HG03025 (cell line): ENCODE data around the gene COPA.

Experiments used
- ATAC-seq: cut with Tn5 transposase; IDR thresholded peaks from one replicate; pipeline ENCODE4 v1.9.1; 2021; ENCODE audit warnings: mild to moderate bottlenecking, moderate library complexity; ENCODE audit not compliant: unreplicated experiment, low FRiP score

COPA gene

DNA sequence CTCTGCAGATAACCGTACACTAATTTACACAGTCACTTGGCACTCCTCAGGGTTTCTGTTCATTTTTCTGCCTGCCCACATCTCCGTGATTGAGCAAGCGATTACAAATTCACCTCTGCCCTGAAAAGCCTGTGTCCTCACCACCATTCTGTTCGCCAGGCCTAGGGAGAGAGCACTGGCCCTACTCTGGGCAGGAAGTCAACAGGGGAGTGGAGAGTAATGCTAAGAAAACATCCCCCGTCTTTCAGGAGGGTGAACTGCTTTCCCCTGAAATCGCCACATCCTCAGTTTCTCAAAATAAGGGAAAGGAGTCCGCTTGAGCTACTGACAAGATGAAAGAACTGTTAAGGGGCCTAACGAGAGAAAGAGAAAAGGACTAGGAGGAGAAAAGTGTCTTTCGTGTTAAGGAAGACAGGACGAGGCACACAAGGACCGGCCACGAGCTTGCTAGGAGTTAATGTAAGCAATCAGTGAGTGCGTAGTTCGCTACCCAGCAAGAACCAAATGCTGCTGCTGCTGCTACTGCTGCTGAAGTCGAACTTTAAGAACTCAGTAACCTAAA lies 58.7 kb downstream of the COPA start:
- ATAC-seq = no peak

DNA sequence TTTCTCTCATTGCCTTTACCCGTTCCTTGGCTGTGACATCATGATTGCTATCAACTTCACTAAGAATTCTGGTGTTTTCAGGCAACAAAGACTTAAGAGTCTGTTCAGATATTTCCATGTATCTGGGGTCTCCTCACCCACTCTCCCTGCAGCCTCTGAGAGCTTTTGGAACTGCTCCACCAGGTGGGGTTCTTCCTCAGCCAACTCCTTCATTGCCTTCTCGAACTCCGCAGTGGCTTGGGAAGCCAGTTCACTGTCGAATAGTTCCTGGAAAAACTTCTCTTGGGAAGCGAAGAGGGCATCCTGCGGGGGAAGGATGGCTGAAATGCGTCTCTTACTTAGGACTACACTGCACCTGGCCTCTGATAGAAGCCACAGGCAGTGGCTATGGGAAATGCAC lies 60.2 kb downstream of the COPA start:
- ATAC-seq = no peak

GRCh38 chr1:160277987-160278386 lies 65.1 kb downstream of the COPA start:
- no peak for ATAC-seq

DNA sequence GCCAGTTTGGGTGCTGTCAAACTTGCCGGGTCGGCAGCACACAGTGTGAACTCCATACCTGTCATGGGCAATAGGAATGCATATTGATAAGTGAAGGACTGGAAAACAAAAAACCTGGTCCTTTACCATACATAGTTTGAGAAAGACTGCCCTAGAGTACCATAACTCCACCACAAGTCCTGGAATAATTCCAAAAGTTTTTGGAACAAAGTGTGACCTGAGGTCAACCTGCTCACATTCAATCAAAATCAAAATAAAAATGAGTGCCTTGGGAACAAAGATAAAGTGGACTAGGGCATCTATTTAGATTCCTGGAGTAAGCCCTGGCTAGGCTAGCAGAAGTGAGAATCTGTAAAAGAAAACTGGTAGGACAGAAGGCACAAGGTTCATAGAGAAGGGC lies 65.7 kb downstream of the COPA start:
- ATAC-seq = no peak

DNA sequence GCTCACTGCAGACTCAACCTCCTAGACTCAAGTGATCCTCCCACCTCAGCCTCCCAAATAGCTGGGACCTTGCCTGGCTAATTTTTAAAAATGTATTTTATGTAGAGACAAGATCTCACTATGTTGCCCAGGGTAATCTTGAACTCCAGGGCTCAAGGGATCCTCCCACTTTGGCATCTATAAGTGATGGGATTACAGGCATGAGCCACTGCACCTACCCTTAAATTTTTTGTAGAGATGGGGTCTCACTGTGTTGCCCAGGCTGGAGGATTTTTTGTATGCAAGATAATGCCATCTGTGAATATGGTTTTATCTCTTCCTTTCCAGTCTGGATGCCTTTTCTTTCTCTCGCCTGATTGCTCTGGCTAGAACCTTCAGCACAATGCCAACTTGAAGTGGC lies 72.0 kb downstream of the COPA start:
- ATAC-seq = no peak

- ATAC-seq = no peak
These were observed 75.6 kb downstream of the COPA start for GRCh38 chr1:160267284-160267991.

GRCh38 chr1:160264795-160265307 lies 78.2 kb downstream of the COPA start:
- ATAC-seq = no peak

DNA sequence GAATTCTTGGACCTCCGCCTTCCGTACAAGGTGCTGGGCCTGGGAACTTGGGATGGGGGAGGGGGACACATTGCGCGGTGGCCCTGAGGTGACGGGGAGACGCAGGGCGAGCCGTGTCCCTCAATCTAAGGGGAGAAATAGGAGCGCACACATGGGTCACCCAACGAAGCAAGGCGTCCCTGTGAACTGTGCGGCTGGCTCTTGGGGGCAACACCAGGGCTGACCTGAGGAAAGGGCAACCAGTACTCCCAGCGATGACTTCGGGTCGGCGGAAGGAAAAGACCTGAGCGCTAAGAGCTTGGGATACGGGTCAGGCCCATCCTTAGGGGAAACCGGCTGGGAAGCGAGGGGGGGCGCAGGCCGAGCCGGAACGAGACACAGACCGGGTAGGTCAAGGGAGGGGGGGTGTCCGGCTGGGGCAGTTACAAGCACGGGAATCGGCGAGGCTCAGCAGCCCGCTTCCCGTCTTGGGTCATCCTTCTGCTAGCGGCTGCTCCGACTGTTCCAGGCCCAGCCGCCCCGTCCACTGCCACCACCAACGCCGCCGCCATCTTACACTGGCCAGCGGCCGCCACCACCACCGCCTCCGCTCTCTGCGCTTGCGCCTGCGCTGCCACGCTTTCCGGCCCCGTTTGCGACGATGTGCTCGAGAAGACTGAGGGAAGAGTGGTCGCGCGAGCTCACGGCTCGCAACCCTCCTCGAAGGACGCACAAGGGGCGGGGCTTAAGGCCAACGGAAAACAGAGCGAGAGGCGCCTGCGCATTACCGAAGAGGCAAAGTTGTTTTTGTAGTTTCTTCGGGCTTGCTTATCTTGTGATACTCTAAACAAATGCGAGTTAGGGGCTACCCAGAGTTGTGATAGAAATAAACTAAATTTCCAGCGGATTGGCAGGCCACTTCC lies 80.9 kb downstream of the COPA start, which contains the start of gene DCAF8:
Gene DCAF8, minus strand, starts transcription at position 657 of the 902 bp plus-strand sequence. CDS start 18,541 bp downstream, outside the sequence.
- peak; percentile 88 for ATAC-seq

GRCh38 chr1:160261556-160261892 lies 81.5 kb downstream of the COPA start:
- peak; percentile 12 for ATAC-seq

- no peak for ATAC-seq
These were observed 82.4 kb downstream of the COPA start for GRCh38 chr1:160260406-160261382.

DNA sequence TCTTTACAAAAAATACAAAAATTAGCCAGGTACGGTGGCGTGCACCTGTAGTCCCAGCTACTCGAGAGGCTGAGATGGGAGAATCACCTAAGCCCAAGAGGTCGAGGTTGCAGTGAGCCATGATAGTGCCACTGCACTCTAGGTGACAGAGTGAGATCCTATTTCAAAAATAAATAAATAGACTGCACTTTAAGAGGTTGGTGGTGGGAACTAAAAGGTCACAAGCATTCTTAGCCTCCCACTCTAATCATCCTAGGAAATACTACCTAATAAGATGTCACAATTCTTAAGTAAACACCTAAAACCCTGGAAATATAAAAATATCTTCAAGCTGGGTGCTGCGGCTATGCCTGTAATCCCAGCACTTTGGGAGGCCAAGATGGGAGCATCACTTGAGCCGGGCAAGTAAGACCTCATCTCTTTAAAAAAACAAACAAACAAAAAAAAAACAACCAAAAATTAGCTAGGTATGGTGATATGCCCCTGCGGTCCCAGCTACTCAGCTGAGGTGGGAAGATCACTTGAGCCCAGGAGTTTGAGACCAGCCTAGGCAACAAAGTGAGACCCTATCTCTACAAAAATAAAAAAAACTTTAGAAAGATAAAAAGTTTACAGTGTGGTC lies 84.8 kb downstream of the COPA start:
- no peak for ATAC-seq

GRCh38 chr1:160257411-160258015 lies 85.5 kb downstream of the COPA start:
- ATAC-seq = no peak

- ATAC-seq = no peak
These were observed 86.5 kb downstream of the COPA start for GRCh38 chr1:160256396-160257046.

- ATAC-seq = no peak
These were observed 87.2 kb downstream of the COPA start for GRCh38 chr1:160255781-160256300.

- no peak for ATAC-seq
These were observed 91.1 kb downstream of the COPA start for GRCh38 chr1:160251687-160252526.

DNA sequence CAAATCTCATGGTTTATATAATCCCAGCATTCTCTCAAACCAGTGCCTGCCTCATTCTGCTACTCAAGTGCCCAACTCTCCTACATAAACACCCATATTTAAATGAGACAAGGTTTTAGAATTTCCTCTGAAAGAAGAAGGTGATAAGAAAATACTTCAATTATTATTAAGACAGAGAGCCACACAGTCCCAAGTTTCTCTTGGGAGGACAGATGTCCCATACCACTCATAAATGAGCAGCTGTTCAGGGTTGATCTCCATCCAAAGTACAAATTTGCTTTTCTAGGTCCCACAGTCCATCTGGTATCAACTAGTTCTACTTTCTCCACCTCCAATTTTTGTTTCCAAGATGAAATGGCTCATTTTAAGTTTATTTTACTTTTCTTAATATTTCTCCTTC lies 92.0 kb downstream of the COPA start:
- no peak for ATAC-seq

DNA sequence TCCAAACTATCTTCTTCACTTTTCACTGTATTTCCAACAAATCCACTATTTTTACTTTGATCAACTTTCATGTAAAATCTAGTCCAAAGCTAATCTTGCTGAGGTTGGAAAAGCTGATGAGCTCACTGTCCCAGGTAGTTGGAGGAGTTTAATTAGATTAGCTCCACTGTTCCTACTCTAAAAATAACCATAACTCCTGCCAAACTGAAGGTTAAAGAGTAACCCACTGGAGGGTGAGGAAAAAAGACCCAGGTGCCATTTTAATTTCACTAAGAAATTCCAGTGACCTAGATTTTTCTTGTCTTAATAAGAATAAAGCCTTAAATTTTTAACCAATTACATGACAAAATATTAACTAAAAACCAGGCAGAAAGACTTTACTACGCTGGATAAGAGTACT lies 96.0 kb downstream of the COPA start:
- no peak for ATAC-seq

DNA sequence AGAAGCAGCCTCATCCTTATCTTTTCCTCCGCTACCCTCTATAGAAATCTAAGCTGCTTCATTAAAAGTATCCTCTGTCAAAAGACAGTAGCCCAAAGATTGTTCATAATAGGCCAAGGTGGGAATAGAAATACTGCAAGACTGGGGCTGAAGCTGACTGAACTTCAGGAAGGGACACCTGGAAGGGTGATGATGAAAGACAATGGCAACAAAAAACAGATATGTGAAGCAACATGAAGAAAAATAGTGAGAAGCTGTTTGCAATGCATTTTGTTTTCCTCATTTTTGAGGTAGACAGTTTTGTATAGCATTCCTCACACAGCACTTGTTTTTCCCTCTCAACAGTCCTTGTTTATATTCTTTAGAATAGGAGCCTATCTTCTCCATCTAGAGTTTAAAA lies 97.6 kb downstream of the COPA start:
- ATAC-seq = no peak
